SH-SY5Y (cell line): ENCODE data around the gene CXCL5.

Experiments used
- GATA2 ChIP-seq: IDR thresholded peaks from 2 replicates; pipeline ENCODE4 v1.6.1; 2011; ENCODE audit warnings: mild to moderate bottlenecking, low read depth, low read length
- GATA3 ChIP-seq: IDR thresholded peaks from 2 replicates; pipeline ENCODE4 v1.6.1; 2011; ENCODE audit warnings: low read depth, mild to moderate bottlenecking, low read length, moderate library complexity

DNA sequence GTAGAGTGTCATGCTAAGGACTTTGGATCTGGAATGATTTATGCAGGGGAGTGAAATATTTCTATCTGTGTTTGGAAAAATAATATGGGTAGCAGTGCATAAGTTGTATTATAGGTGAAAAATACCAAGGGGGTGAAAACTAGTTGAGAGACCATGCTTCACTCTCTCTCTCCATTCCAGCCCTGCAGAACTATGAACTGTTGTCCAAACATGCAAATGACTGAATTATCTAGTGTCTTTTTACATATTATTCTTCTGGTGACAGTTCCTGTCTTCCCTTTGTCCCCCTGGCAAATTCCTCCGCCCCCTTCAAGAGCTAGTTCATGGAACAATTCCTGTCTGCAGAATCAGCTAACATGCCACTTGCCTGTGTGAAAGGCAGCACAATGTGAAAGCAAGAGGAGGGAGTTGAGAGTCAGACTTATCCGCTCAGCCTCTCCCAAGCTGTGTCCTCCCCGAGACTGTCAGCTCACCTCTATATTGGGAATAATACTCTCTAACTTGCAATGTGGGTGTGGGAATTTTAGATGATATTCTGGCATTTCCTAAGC, 19.0 kb downstream of the CXCL5 start:
- no peak for TF ChIP-seq GATA3
- no peak for TF ChIP-seq GATA2
